A549 (cell line): ENCODE data around the gene EIF5.

Experiments
- EP300 ChIP-seq, 2 experiments: fragments of >200 bp; sonication (Bioruptor Twin); formaldehyde crosslinking; IDR thresholded peaks; 2 replicates in 1 of 2; 3 replicates in 1 of 2; pipeline ENCODE4 v1.6.1; 2016 to 2017
- JUN ChIP-seq, 2 experiments: fragments of >200 bp; sonication (Bioruptor Twin); formaldehyde crosslinking; IDR thresholded peaks; 2 replicates in 1 of 2; 3 replicates in 1 of 2; pipeline ENCODE4 v1.6.1; 2016 to 2017
- NFE2L2 ChIP-seq: fragments of 150-350 bp; conservative IDR thresholded peaks from 2 replicates; pipeline ENCODE4 v1.6.1; 2014; ENCODE audit warnings: low read length
- ZFP36 ChIP-seq: fragments of 450-650 bp; IDR thresholded peaks from 2 replicates; pipeline ENCODE4 v1.6.1; 2014; ENCODE audit warnings: borderline replicate concordance; ENCODE audit not compliant: partially characterized antibody
- ZSCAN20 ChIP-seq: fragments of 250-450 bp; sonication (Bioruptor Pico); IDR thresholded peaks from 2 replicates; pipeline ENCODE4 v1.8.0; 2022; ENCODE audit warnings: mild to moderate bottlenecking, moderate library complexity
- TF ChIP-seq, protein P1 (sequence below): IDR thresholded peaks from 2 replicates; pipeline ENCODE4 v1.6.1; 2012
- TF ChIP-seq, protein P2 (sequence below): fragments of >200 bp; sonication (Bioruptor Twin); formaldehyde crosslinking; IDR thresholded peaks from 3 replicates; pipeline ENCODE4 v1.5.1; 2016

GRCh38 chr14:103388664-103389063, 54.6 kb downstream of the EIF5 start:
- TF ChIP-seq EP300 (IDR thresholded peaks at IDR 0.05) (no peak), JUN (IDR thresholded peaks at IDR 0.05) (no peak), ZSCAN20 (CRISPR knock-in tag) (no peak), NFE2L2 (no peak), ZFP36 (no peak)
- TF ChIP-seq, protein P1, sequence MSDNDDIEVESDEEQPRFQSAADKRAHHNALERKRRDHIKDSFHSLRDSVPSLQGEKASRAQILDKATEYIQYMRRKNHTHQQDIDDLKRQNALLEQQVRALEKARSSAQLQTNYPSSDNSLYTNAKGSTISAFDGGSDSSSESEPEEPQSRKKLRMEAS: no peak
- TF ChIP-seq, protein P2, sequence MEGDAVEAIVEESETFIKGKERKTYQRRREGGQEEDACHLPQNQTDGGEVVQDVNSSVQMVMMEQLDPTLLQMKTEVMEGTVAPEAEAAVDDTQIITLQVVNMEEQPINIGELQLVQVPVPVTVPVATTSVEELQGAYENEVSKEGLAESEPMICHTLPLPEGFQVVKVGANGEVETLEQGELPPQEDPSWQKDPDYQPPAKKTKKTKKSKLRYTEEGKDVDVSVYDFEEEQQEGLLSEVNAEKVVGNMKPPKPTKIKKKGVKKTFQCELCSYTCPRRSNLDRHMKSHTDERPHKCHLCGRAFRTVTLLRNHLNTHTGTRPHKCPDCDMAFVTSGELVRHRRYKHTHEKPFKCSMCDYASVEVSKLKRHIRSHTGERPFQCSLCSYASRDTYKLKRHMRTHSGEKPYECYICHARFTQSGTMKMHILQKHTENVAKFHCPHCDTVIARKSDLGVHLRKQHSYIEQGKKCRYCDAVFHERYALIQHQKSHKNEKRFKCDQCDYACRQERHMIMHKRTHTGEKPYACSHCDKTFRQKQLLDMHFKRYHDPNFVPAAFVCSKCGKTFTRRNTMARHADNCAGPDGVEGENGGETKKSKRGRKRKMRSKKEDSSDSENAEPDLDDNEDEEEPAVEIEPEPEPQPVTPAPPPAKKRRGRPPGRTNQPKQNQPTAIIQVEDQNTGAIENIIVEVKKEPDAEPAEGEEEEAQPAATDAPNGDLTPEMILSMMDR: no peak
